GM23338 (cell line): ENCODE data around the gene HBS1L. TPM values are rescaled to one million over a fixed set of nuclear protein-coding genes. Genes with fewer than 3 reads are reported as not detected.

Source experiments
- ATAC-seq: fragments of 200-7000 bp; cut with Tn5 transposase; 3 replicates; pipeline ENCODE4 v1.9.1; 2020
- DNase-seq: peaks from one replicate; pipeline ENCODE4 v3.0.0-alpha.2; 2015; ENCODE audit warnings: low spot score
- H2AFZ ChIP-seq: fragments of 200-600 bp; sonication (generic); 2 replicates; pipeline ENCODE4 v1.8.0; 2016; ENCODE audit warnings: antibody characterized with exemption, mild to moderate bottlenecking, moderate library complexity
- H3F3A ChIP-seq: fragments of 200-600 bp; sonication (generic); replicated peaks from 2 replicates; pipeline ENCODE4 v1.8.0; 2017; ENCODE audit warnings: antibody characterized with exemption, mixed run types, low read depth
- H3K27ac ChIP-seq: fragments of 200-600 bp; sonication (generic); 2 replicates; pipeline ENCODE4 v1.6.1; 2016; ENCODE audit warnings: low read depth
- H3K27me3 ChIP-seq: fragments of 200-600 bp; sonication (generic); 2 replicates; pipeline ENCODE4 v1.8.0; 2016; ENCODE audit warnings: mild to moderate bottlenecking, mixed run types, moderate library complexity; ENCODE audit not compliant: insufficient read depth
- H3K36me3 ChIP-seq: fragments of 200-600 bp; sonication (generic); 2 replicates; pipeline ENCODE4 v1.8.0; 2016; ENCODE audit warnings: mild to moderate bottlenecking; ENCODE audit not compliant: insufficient read depth
- H3K4me1 ChIP-seq: fragments of 200-600 bp; sonication (generic); 2 replicates; pipeline ENCODE4 v1.8.0; 2016; ENCODE audit warnings: mild to moderate bottlenecking, moderate library complexity; ENCODE audit not compliant: insufficient read depth
- H3K4me2 ChIP-seq: fragments of 200-600 bp; sonication (generic); 2 replicates; pipeline ENCODE4 v1.7.1; 2017; ENCODE audit warnings: mixed run types
- H3K4me3 ChIP-seq: fragments of 200-600 bp; sonication (generic); 2 replicates; pipeline ENCODE4 v1.6.1; 2016; ENCODE audit warnings: mixed run types
- H3K79me2 ChIP-seq: fragments of 200-600 bp; sonication (generic); replicated peaks from 2 replicates; pipeline ENCODE4 v1.8.0; 2017; ENCODE audit warnings: mild to moderate bottlenecking; ENCODE audit not compliant: insufficient read depth
- H3K9me2 ChIP-seq: fragments of 200-600 bp; sonication (generic); 2 replicates; pipeline ENCODE4 v1.8.0; 2017; ENCODE audit not compliant: insufficient read depth
- H4K20me1 ChIP-seq: fragments of 200-600 bp; sonication (generic); replicated peaks from 2 replicates; pipeline ENCODE4 v1.8.0; 2017; ENCODE audit warnings: mild to moderate bottlenecking; ENCODE audit not compliant: insufficient read depth
- H3K27ac Mint-ChIP-seq: 2 replicates; pipeline ENCODE4 v1.8.0; 2020; ENCODE audit warnings: inconsistent platforms, mild to moderate bottlenecking, moderate library complexity, mixed read lengths
- H3K27me3 Mint-ChIP-seq: 3 replicates; pipeline ENCODE4 v1.8.0; 2022; ENCODE audit warnings: low read depth, mild to moderate bottlenecking, moderate library complexity, mixed read lengths, inconsistent platforms; ENCODE audit not compliant: insufficient read depth, poor library complexity
- H3K36me3 Mint-ChIP-seq: 3 replicates; pipeline ENCODE4 v1.8.0; 2021; ENCODE audit warnings: low read depth, mild to moderate bottlenecking, inconsistent platforms, moderate library complexity, mixed read lengths
- H3K4me1 Mint-ChIP-seq: 3 replicates; pipeline ENCODE4 v1.8.0; 2020; ENCODE audit warnings: mild to moderate bottlenecking, inconsistent platforms, mixed read lengths
- H3K4me3 Mint-ChIP-seq: 3 replicates; pipeline ENCODE4 v1.8.0; 2021; ENCODE audit warnings: moderate library complexity, mild to moderate bottlenecking, inconsistent platforms, mixed read lengths
- H3K9me3 Mint-ChIP-seq: 3 replicates; pipeline ENCODE4 v1.8.0; 2020; ENCODE audit warnings: moderate library complexity, mild to moderate bottlenecking, inconsistent platforms, mixed read lengths
- CREB1 ChIP-seq: fragments of 250-450 bp; sonication (Bioruptor Pico); IDR thresholded peaks from 2 replicates; pipeline ENCODE4 v1.5.0; 2020; ENCODE audit warnings: low read depth, mild to moderate bottlenecking, moderate library complexity
- CTCF ChIP-seq, 2 experiments: fragments of 200-600 bp in 1 of 2; sonication (generic) in 1 of 2; conservative IDR thresholded peaks; 2 replicates each; pipeline versions ENCODE4 v1.5.1 to v1.6.1; 2016 to 2017; ENCODE audit warnings: antibody characterized with exemption in 2 of 2, low read depth in 2 of 2, mild to moderate bottlenecking in 2 of 2, moderate library complexity in 1 of 2
- ETS1 ChIP-seq: IDR thresholded peaks from 2 replicates; pipeline ENCODE4 v1.6.1; 2016; ENCODE audit warnings: antibody characterized with exemption
- EZH2 ChIP-seq: fragments of 200-600 bp; sonication (generic); IDR thresholded peaks from one replicate; pipeline ENCODE4 v1.8.0; 2017; ENCODE audit warnings: antibody characterized with exemption, mild to moderate bottlenecking, low read depth; ENCODE audit not compliant: unreplicated experiment
- EZH2phosphoT487 ChIP-seq: fragments of 200-600 bp; sonication (generic); IDR thresholded peaks from one replicate; pipeline ENCODE4 v1.8.1; 2018; ENCODE audit warnings: antibody characterized with exemption; ENCODE audit not compliant: unreplicated experiment
- JUNB ChIP-seq: IDR thresholded peaks from one replicate; pipeline ENCODE4 v1.6.1; 2016; ENCODE audit warnings: antibody characterized with exemption; ENCODE audit not compliant: unreplicated experiment
- NANOG ChIP-seq: IDR thresholded peaks from 2 replicates; pipeline ENCODE4 v1.6.1; 2016; ENCODE audit warnings: antibody characterized with exemption, borderline replicate concordance
- POLR2AphosphoS5 ChIP-seq: IDR thresholded peaks from 2 replicates; pipeline ENCODE4 v1.6.1; 2016; ENCODE audit warnings: antibody characterized with exemption, low read depth
- REST ChIP-seq: IDR thresholded peaks from one replicate; pipeline ENCODE4 v1.6.1; 2018; ENCODE audit warnings: antibody characterized with exemption; ENCODE audit not compliant: unreplicated experiment
- STAT1 ChIP-seq: IDR thresholded peaks from one replicate; pipeline ENCODE4 v1.6.1; 2016; ENCODE audit warnings: antibody characterized with exemption; ENCODE audit not compliant: unreplicated experiment
- ZNF114 ChIP-seq: fragments of 250-450 bp; sonication (Bioruptor Pico); IDR thresholded peaks from 2 replicates; pipeline ENCODE4 v1.5.0; 2020; ENCODE audit warnings: mild to moderate bottlenecking, moderate library complexity
- ZNF331 ChIP-seq: fragments of 250-450 bp; sonication (Bioruptor Pico); IDR thresholded peaks from 2 replicates; pipeline ENCODE4 v1.5.0; 2020; ENCODE audit warnings: low read depth, mild to moderate bottlenecking, moderate library complexity
- ZNF462 ChIP-seq: fragments of 250-450 bp; sonication (Bioruptor Pico); IDR thresholded peaks from 2 replicates; pipeline ENCODE4 v1.5.0; 2020; ENCODE audit warnings: mild to moderate bottlenecking, moderate library complexity
- polyA plus RNA-seq: library from polyadenylated mRNA; unstranded; fragments of >200 nt; fragmentation: Nextera tagmentation; extraction: Ambion mirVana; gene quantifications from 2 replicates; pipeline ENCODE4 v1.2.1, GENCODE V29; 2016
- total RNA-seq: library from RNA; depleted of rRNA; stranded (reverse); fragments of >200 nt; shearing (Covaris generic); gene quantifications from 2 replicates; pipeline ENCODE4 v1.2.3, GENCODE V29; 2014

HBS1L gene
- total and polyA plus RNA-seq, 2 experiments from 2014 or later = 59.9 to 94.1 TPM

GRCh38 chr6:135054226-135054568, 425 bp downstream of the HBS1L start:
- Histone ChIP-seq H2AFZ (peak overlapping the region; percentile 32; the same call in 1 of the 2 replicates), H4K20me1 (peaks cover 12% of the 10 kb centered on the region; the same call in 1 of the 2 replicates), H3K4me3 (peak overlapping the region; percentile 78), H3F3A (no peaks in the 10 kb centered on the region), H3K79me2 (peaks cover 53% of the 10 kb centered on the region), H3K4me2 (peak overlapping the region; percentile 81), H3K27ac (peak overlapping the region; percentile 84), H3K9me2 (no peaks in the 10 kb centered on the region), H3K36me3 (no peaks in the 10 kb centered on the region), H3K27me3 (no peaks in the 10 kb centered on the region), H3K4me1 (peaks cover 11% of the 10 kb centered on the region; the same call in 1 of the 2 replicates)
- DNase-seq = no peak
- ATAC-seq = peak; percentile 23
- peaks cover 6% of the 10 kb centered on the region; the same call in 2 of the 3 replicates for H3K4me1 Mint-ChIP-seq
- no peaks in the 10 kb centered on the region for H3K9me3 Mint-ChIP-seq
- H3K4me3 Mint-ChIP-seq = peak overlapping the region; percentile 99
- H3K27ac Mint-ChIP-seq = peak overlapping the region; percentile 99
- no peak for TF ChIP-seq REST
- no peak for TF ChIP-seq ZNF462 (CRISPR knock-in tag)
- TF ChIP-seq POLR2AphosphoS5 = no peak
- no peak for TF ChIP-seq ZNF114 (CRISPR knock-in tag)
- TF ChIP-seq ZNF331 = no peak
- TF ChIP-seq EZH2 = no peak
- TF ChIP-seq CTCF (conservative IDR thresholded peaks at IDR 0.05; ENCODE audit: low read depth in 2 of 2) = no peak
- no peak; the same call in 1 of the 2 replicates for TF ChIP-seq CREB1 (CRISPR knock-in tag)
- TF ChIP-seq NANOG = no peak
- no peak for TF ChIP-seq JUNB
- no peak for TF ChIP-seq STAT1
- no peak for TF ChIP-seq EZH2phosphoT487
- TF ChIP-seq ETS1 = no peak
- H3K27me3 Mint-ChIP-seq = peaks cover 11% of the 10 kb centered on the region
- H3K36me3 Mint-ChIP-seq = peaks cover 3% of the 10 kb centered on the region; the same call in 1 of the 3 replicates
